Panc1 (cell line): ENCODE results near the gene EEF1AKMT2. TPM values are rescaled to one million over a fixed set of nuclear protein-coding genes. Genes with fewer than 3 reads are reported as not detected.
A peak's percentile ranks its signal among the peaks of the same experiment; 100 is the strongest.
"Not testable (repeated sequence)": the region's sequence is repeated elsewhere in the genome, so short reads cannot be mapped to it uniquely, and the experiment has no call there.

ENCODE experiments used
- ATAC-seq: fragments of 200-7000 bp; cut with Tn5 transposase; 2 replicates; pipeline ENCODE4 v1.9.1; 2020; ENCODE audit warnings: mild to moderate bottlenecking, moderate library complexity
- BruUV-seq: library from RNA; stranded (reverse); fragments of 400-500 nt; replicated peaks from 2 replicates; lab custom pipeline; 2021; lab: Mats Ljungman, UMichigan
- CTCF ChIA-PET: fragments of 300-600 bp; sonication (Branson Sonifier 250); formaldehyde crosslinking; loops from one replicate; lab custom pipeline; 2022; ENCODE audit warnings: antibody characterized with exemption; lab: Charles Lee
- POLR2A ChIA-PET: fragments of 300-600 bp; sonication (Branson Sonifier 250); formaldehyde crosslinking; loops from one replicate; lab custom pipeline; 2022; ENCODE audit warnings: antibody characterized with exemption; lab: Charles Lee
- DNase-seq: peaks from one replicate; pipeline ENCODE4 v3.0.0-alpha.2; 2010; ENCODE audit warnings: low read depth, low spot score
- H3K27ac ChIP-seq: 2 replicates; pipeline ENCODE4 v1.5.1; 2011; ENCODE audit warnings: mild to moderate bottlenecking, low read length, inconsistent platforms
- H3K27me3 ChIP-seq: fragments of 200-500 bp; sonication (Bioruptor generic); 2 replicates; pipeline ENCODE4 v1.6.0; 2014; ENCODE audit warnings: low read length, inconsistent platforms; ENCODE audit not compliant: control insufficient read depth, insufficient read depth
- H3K36me3 ChIP-seq: fragments of 200-500 bp; sonication (Bioruptor generic); 2 replicates; pipeline ENCODE4 v1.5.1; 2014; ENCODE audit warnings: inconsistent platforms, mild to moderate bottlenecking, low read length, moderate library complexity; ENCODE audit not compliant: control insufficient read depth, insufficient read depth
- H3K4me1 ChIP-seq: 2 replicates; pipeline ENCODE4 v1.5.1; 2011; ENCODE audit warnings: inconsistent platforms, mild to moderate bottlenecking, low read length, moderate library complexity; ENCODE audit not compliant: control insufficient read depth, insufficient read depth
- H3K4me3 ChIP-seq, 2 experiments: 2 replicates each; pipeline ENCODE4 v1.5.1; 2011 to 2012; ENCODE audit warnings: low read depth in 2 of 2, low read length in 2 of 2, mild to moderate bottlenecking in 2 of 2, inconsistent platforms in 1 of 2, moderate library complexity in 1 of 2
- H3K9me3 ChIP-seq: fragments of 200-500 bp; sonication (Bioruptor generic); 2 replicates; pipeline ENCODE4 v1.5.1; 2014; ENCODE audit warnings: low read depth, mild to moderate bottlenecking, inconsistent platforms, low read length, moderate library complexity; ENCODE audit not compliant: control insufficient read depth, insufficient read depth
- CTCF ChIP-seq: fragments of 450-650 bp; IDR thresholded peaks from 2 replicates; pipeline ENCODE4 v1.5.1; 2017; ENCODE audit warnings: mild to moderate bottlenecking
- POLR2AphosphoS5 ChIP-seq: IDR thresholded peaks from 2 replicates; pipeline ENCODE4 v1.6.1; 2012; ENCODE audit warnings: mild to moderate bottlenecking, low read depth, low read length, moderate library complexity
- SIN3A ChIP-seq: IDR thresholded peaks from 2 replicates; pipeline ENCODE4 v1.6.1; 2012; ENCODE audit warnings: low read depth, mild to moderate bottlenecking, low read length, moderate library complexity, borderline replicate concordance; ENCODE audit not compliant: insufficient read depth
- TCF7L2 ChIP-seq: IDR thresholded peaks from 2 replicates; pipeline ENCODE4 v1.6.1; 2011; ENCODE audit warnings: mild to moderate bottlenecking, low read depth, low read length, inconsistent platforms
- in situ Hi-C: cut with HindIII; loops from 2 replicates; pipeline ENCODE4 v1.10.0; 2016; ENCODE audit warnings: low sequenced_read_pairs, low pct_unique_long_range_greater_than_20kb
- intact Hi-C: fragments of 100-400 bp; cut with micrococcal nuclease; formaldehyde crosslinking; loops from one replicate; pipeline ENCODE4 v1.10.0; 2022; ENCODE audit not compliant: unreplicated experiment
- total RNA-seq: library from RNA; stranded (reverse); gene quantifications from one replicate; pipeline ENCODE4 v1.2.1, GENCODE V29; 2021; ENCODE audit not compliant: unreplicated experiment
- TF ChIP-seq, protein P1 (sequence below), 2 experiments: IDR thresholded peaks; 2 replicates each; pipeline ENCODE4 v1.6.1; 2011 to 2012; ENCODE audit warnings: low read depth in 2 of 2, control low read depth in 1 of 2, low read length in 1 of 2, mild to moderate bottlenecking in 1 of 2, moderate library complexity in 1 of 2; ENCODE audit not compliant: insufficient read depth in 1 of 2

Gene EEF1AKMT2
- total RNA-seq, 1 experiment from 2014 or later, result 39.2 TPM

DNA sequence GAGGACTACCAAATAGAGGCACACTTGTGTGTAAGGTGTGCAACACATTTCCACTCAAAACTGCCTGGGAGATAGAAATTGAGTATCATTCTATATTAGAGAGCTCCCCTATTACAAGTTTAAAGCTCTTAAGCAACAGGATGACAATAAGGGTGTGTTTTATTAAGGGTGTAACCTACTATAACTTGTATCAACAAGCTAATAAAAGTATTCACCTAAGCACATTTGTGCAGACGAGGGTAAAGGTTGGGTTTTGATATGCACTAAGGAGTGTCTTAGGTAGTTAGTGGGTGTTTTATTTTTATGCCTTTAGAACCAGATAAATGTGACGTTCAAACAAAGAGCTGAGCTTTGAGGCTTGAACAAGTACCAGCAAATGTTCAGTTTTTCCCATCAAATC, 44.7 kb downstream of the EEF1AKMT2 start:
- CTCF ChIA-PET, result no interaction called here
- H3K27me3 ChIP-seq, result no peaks in the 10 kb centered on the region
- in situ Hi-C loops (no loop called here), intact Hi-C loops (no loop called here)
- peaks cover 15% of the 10 kb centered on the region; the same call in 1 of the 2 replicates for H3K36me3 ChIP-seq
- POLR2A ChIA-PET, result no interaction called here
- peaks cover 21% of the 10 kb centered on the region for H3K4me1 ChIP-seq
- no peak overlapping the region for H3K4me3 ChIP-seq
- no peak overlapping the region for H3K27ac ChIP-seq
- DNase-seq, result no peak
- BruUV-seq, result no TSS peak
- no peak for TF ChIP-seq POLR2AphosphoS5
- no peak for TF ChIP-seq SIN3A
- TF ChIP-seq, protein P1, sequence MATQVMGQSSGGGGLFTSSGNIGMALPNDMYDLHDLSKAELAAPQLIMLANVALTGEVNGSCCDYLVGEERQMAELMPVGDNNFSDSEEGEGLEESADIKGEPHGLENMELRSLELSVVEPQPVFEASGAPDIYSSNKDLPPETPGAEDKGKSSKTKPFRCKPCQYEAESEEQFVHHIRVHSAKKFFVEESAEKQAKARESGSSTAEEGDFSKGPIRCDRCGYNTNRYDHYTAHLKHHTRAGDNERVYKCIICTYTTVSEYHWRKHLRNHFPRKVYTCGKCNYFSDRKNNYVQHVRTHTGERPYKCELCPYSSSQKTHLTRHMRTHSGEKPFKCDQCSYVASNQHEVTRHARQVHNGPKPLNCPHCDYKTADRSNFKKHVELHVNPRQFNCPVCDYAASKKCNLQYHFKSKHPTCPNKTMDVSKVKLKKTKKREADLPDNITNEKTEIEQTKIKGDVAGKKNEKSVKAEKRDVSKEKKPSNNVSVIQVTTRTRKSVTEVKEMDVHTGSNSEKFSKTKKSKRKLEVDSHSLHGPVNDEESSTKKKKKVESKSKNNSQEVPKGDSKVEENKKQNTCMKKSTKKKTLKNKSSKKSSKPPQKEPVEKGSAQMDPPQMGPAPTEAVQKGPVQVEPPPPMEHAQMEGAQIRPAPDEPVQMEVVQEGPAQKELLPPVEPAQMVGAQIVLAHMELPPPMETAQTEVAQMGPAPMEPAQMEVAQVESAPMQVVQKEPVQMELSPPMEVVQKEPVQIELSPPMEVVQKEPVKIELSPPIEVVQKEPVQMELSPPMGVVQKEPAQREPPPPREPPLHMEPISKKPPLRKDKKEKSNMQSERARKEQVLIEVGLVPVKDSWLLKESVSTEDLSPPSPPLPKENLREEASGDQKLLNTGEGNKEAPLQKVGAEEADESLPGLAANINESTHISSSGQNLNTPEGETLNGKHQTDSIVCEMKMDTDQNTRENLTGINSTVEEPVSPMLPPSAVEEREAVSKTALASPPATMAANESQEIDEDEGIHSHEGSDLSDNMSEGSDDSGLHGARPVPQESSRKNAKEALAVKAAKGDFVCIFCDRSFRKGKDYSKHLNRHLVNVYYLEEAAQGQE (IDR thresholded peaks at IDR 0.05; ENCODE audit: insufficient read depth in 1 of 2, low read depth in 2 of 2, low read length in 1 of 2), result no peak
- TF ChIP-seq TCF7L2, result no peak
- TF ChIP-seq CTCF, result no peak
- no peak for ATAC-seq
- no peaks in the 10 kb centered on the region for H3K9me3 ChIP-seq

- H3K27me3 ChIP-seq, CTCF ChIA-PET, POLR2A ChIA-PET, H3K9me3 ChIP-seq, in situ Hi-C loops, DNase-seq, H3K27ac ChIP-seq, H3K4me3 ChIP-seq, intact Hi-C loops, ATAC-seq, BruUV-seq: not testable (repeated sequence)
- H3K4me1 ChIP-seq, result peaks cover 26% of the 10 kb centered on the region
- peaks cover 15% of the 10 kb centered on the region; the same call in 1 of the 2 replicates for H3K36me3 ChIP-seq
Observed at GRCh38 chr10:124746447-124746846, 45.2 kb downstream of the EEF1AKMT2 start.

- no peak overlapping the region for H3K4me3 ChIP-seq
- BruUV-seq, result no TSS peak
- ATAC-seq, result no peak
- H3K9me3 ChIP-seq, result no peaks in the 10 kb centered on the region
- CTCF ChIA-PET, result interaction anchor here (1.0 to 1.4 kb wide), 3 partner anchors 46 to 205 kb away, joined by 3 to 5 read pairs (median 4); partner anchors contain the start of gene ABRAXAS2
- DNase-seq, result peak; percentile 39
- H3K27me3 ChIP-seq, result no peaks in the 10 kb centered on the region
- TF ChIP-seq SIN3A (no peak), CTCF (peak; percentile 55; the same call in 1 of the 2 replicates)
- TF ChIP-seq, protein P1 (IDR thresholded peaks at IDR 0.05; ENCODE audit: insufficient read depth in 1 of 2, low read depth in 2 of 2, low read length in 1 of 2), result no peak
- peaks cover 15% of the 10 kb centered on the region; the same call in 1 of the 2 replicates for H3K36me3 ChIP-seq
- intact Hi-C loops, result no loop called here
- H3K27ac ChIP-seq, result peak overlapping the region; percentile 88
- H3K4me1 ChIP-seq, result peaks cover 34% of the 10 kb centered on the region
- POLR2A ChIA-PET, result interaction anchor here (0.7 kb wide), 1 partner anchor 53 kb away, joined by 4 read pairs; no protein-coding TSS in a partner anchor
- in situ Hi-C loops, result no loop called here
Observed at GRCh38 chr10:124745673-124746072, 46.0 kb downstream of the EEF1AKMT2 start.
